T-helper 2 cell treated with Interferon-gamma antibody and Interleukin-4, amounts not matched to agents 5 μg/mL and 100 μg/mL, for 36 hours (primary cell): Measurements from ENCODE around the gene NUP54.

Experiments used
- DNase-seq: peaks from one replicate; pipeline ENCODE4 v3.0.0; 2021; ENCODE audit warnings: low spot score
- H3K27ac Mint-ChIP-seq: one replicate; pipeline ENCODE4 v1.8.0; 2021; ENCODE audit warnings: mild to moderate bottlenecking, mixed read lengths
- H3K27me3 Mint-ChIP-seq: one replicate; pipeline ENCODE4 v1.8.0; 2021; ENCODE audit warnings: low read depth, mixed read lengths
- H3K36me3 Mint-ChIP-seq: one replicate; pipeline ENCODE4 v1.8.0; 2021; ENCODE audit warnings: low read depth, mixed read lengths
- H3K4me1 Mint-ChIP-seq: one replicate; pipeline ENCODE4 v1.8.0; 2021; ENCODE audit warnings: low read depth, mixed read lengths
- H3K4me3 Mint-ChIP-seq: one replicate; pipeline ENCODE4 v1.8.0; 2022; ENCODE audit warnings: mild to moderate bottlenecking, moderate library complexity, mixed read lengths
- H3K9me3 Mint-ChIP-seq: one replicate; pipeline ENCODE4 v1.8.0; 2021; ENCODE audit warnings: mixed read lengths

NUP54 gene

GRCh38 chr4:76148142-76148865 is at the start of gene NUP54:
Gene NUP54, minus strand, starts transcription at chr4:76148397. Its CDS starts 23 bp downstream, at chr4:76148374.
- Mint-ChIP-seq H3K4me1 (peaks cover 23% of the 10 kb centered on the region), H3K9me3 (no peaks in the 10 kb centered on the region)

GRCh38 chr4:76197031-76197743 is 49.0 kb upstream of the NUP54 start:
- Mint-ChIP-seq H3K27me3 (no peaks in the 10 kb centered on the region), H3K4me3 (no peak overlapping the region), H3K27ac (no peak overlapping the region), H3K9me3 (peaks cover 5% of the 10 kb centered on the region), H3K4me1 (peaks cover 14% of the 10 kb centered on the region), H3K36me3 (peaks cover 8% of the 10 kb centered on the region)
- no peak for DNase-seq

More at GRCh38 chr4:76148142-76148865, at the start of gene NUP54:
- Mint-ChIP-seq H3K27me3 (peaks cover 4% of the 10 kb centered on the region), H3K4me3 (peak within 1 kb of the TSS; percentile 93), H3K27ac (peak within 1 kb of the TSS; percentile 93), H3K36me3 (peaks cover 10% of the 10 kb centered on the region)
- peak; percentile 96 for DNase-seq

GRCh38 chr4:76196376-76196775 is 48.2 kb upstream of the NUP54 start:
- Mint-ChIP-seq H3K4me1 (peaks cover 14% of the 10 kb centered on the region), H3K27ac (no peak overlapping the region), H3K36me3 (peaks cover 15% of the 10 kb centered on the region), H3K27me3 (no peaks in the 10 kb centered on the region), H3K9me3 (peaks cover 11% of the 10 kb centered on the region), H3K4me3 (no peak overlapping the region)
- no peak for DNase-seq

- no peaks in the 10 kb centered on the region for H3K27me3 Mint-ChIP-seq
- DNase-seq = no peak
- H3K9me3 Mint-ChIP-seq = peaks cover 13% of the 10 kb centered on the region
- H3K4me1 Mint-ChIP-seq = peaks cover 14% of the 10 kb centered on the region
- no peak overlapping the region for H3K4me3 Mint-ChIP-seq
- peaks cover 16% of the 10 kb centered on the region for H3K36me3 Mint-ChIP-seq
- no peak overlapping the region for H3K27ac Mint-ChIP-seq
Measured at GRCh38 chr4:76195326-76195725, 47.1 kb upstream of the NUP54 start.

- no peak for DNase-seq
- Mint-ChIP-seq H3K4me1 (peaks cover 14% of the 10 kb centered on the region), H3K36me3 (peaks cover 16% of the 10 kb centered on the region), H3K27me3 (no peaks in the 10 kb centered on the region), H3K9me3 (peaks cover 13% of the 10 kb centered on the region), H3K4me3 (no peak overlapping the region), H3K27ac (no peak overlapping the region)
Measured at GRCh38 chr4:76194325-76194724, 46.1 kb upstream of the NUP54 start.

- peaks cover 13% of the 10 kb centered on the region for H3K9me3 Mint-ChIP-seq
- H3K27me3 Mint-ChIP-seq = no peaks in the 10 kb centered on the region
- H3K36me3 Mint-ChIP-seq = peaks cover 16% of the 10 kb centered on the region
- no peak overlapping the region for H3K4me3 Mint-ChIP-seq
- no peaks in the 10 kb centered on the region for H3K4me1 Mint-ChIP-seq
- no peak overlapping the region for H3K27ac Mint-ChIP-seq
- DNase-seq = no peak
Measured at GRCh38 chr4:76192236-76192635, 44.0 kb upstream of the NUP54 start.

GRCh38 chr4:76188557-76188956 is 40.4 kb upstream of the NUP54 start:
- peaks cover 13% of the 10 kb centered on the region for H3K9me3 Mint-ChIP-seq
- no peaks in the 10 kb centered on the region for H3K4me1 Mint-ChIP-seq
- H3K36me3 Mint-ChIP-seq = peaks cover 10% of the 10 kb centered on the region
- DNase-seq = no peak
- H3K4me3 Mint-ChIP-seq = no peak overlapping the region
- no peak overlapping the region for H3K27ac Mint-ChIP-seq
- H3K27me3 Mint-ChIP-seq = no peaks in the 10 kb centered on the region

GRCh38 chr4:76188149-76188548 is 40.0 kb upstream of the NUP54 start:
- Mint-ChIP-seq H3K36me3 (peaks cover 10% of the 10 kb centered on the region), H3K4me1 (no peaks in the 10 kb centered on the region), H3K4me3 (no peak overlapping the region), H3K9me3 (peaks cover 13% of the 10 kb centered on the region), H3K27me3 (no peaks in the 10 kb centered on the region), H3K27ac (no peak overlapping the region)
- no peak for DNase-seq

- Mint-ChIP-seq H3K27ac (no peak overlapping the region), H3K4me3 (no peak overlapping the region), H3K36me3 (peaks cover 7% of the 10 kb centered on the region), H3K9me3 (peaks cover 7% of the 10 kb centered on the region), H3K4me1 (no peaks in the 10 kb centered on the region), H3K27me3 (no peaks in the 10 kb centered on the region)
- DNase-seq = no peak
Measured at GRCh38 chr4:76187152-76187551, 39.0 kb upstream of the NUP54 start.

- Mint-ChIP-seq H3K9me3 (no peaks in the 10 kb centered on the region), H3K4me3 (no peak overlapping the region), H3K36me3 (no peaks in the 10 kb centered on the region), H3K27me3 (no peaks in the 10 kb centered on the region), H3K27ac (no peak overlapping the region), H3K4me1 (no peaks in the 10 kb centered on the region)
- no peak for DNase-seq
Measured at GRCh38 chr4:76182463-76182862, 34.3 kb upstream of the NUP54 start.

GRCh38 chr4:76179398-76180318 is 31.5 kb upstream of the NUP54 start:
- no peak overlapping the region for H3K4me3 Mint-ChIP-seq
- H3K4me1 Mint-ChIP-seq = no peaks in the 10 kb centered on the region
- no peaks in the 10 kb centered on the region for H3K27me3 Mint-ChIP-seq
- H3K27ac Mint-ChIP-seq = no peak overlapping the region
- H3K9me3 Mint-ChIP-seq = no peaks in the 10 kb centered on the region
- no peaks in the 10 kb centered on the region for H3K36me3 Mint-ChIP-seq
- DNase-seq = peak; percentile 61

GRCh38 chr4:76178296-76178695 is 30.1 kb upstream of the NUP54 start:
- Mint-ChIP-seq H3K36me3 (no peaks in the 10 kb centered on the region), H3K4me1 (no peaks in the 10 kb centered on the region), H3K27me3 (no peaks in the 10 kb centered on the region), H3K4me3 (no peak overlapping the region), H3K9me3 (no peaks in the 10 kb centered on the region), H3K27ac (no peak overlapping the region)
- DNase-seq = no peak

- no peaks in the 10 kb centered on the region for H3K4me1 Mint-ChIP-seq
- H3K27me3 Mint-ChIP-seq = no peaks in the 10 kb centered on the region
- H3K4me3 Mint-ChIP-seq = no peak overlapping the region
- no peak overlapping the region for H3K27ac Mint-ChIP-seq
- H3K9me3 Mint-ChIP-seq = no peaks in the 10 kb centered on the region
- H3K36me3 Mint-ChIP-seq = no peaks in the 10 kb centered on the region
- DNase-seq = no peak
Measured at GRCh38 chr4:76177709-76178108, 29.5 kb upstream of the NUP54 start.

GRCh38 chr4:76175336-76175735 is 27.1 kb upstream of the NUP54 start:
- H3K9me3 Mint-ChIP-seq = no peaks in the 10 kb centered on the region
- DNase-seq = no peak
- H3K36me3 Mint-ChIP-seq = no peaks in the 10 kb centered on the region
- H3K4me3 Mint-ChIP-seq = no peak overlapping the region
- no peak overlapping the region for H3K27ac Mint-ChIP-seq
- no peaks in the 10 kb centered on the region for H3K27me3 Mint-ChIP-seq
- H3K4me1 Mint-ChIP-seq = no peaks in the 10 kb centered on the region
